Ishikawa (cell line): Measurements from ENCODE around the gene PARD3.

Source experiments
- CEBPB ChIP-seq: IDR thresholded peaks from 2 replicates; pipeline ENCODE4 v1.6.1; 2012
- CREB1 ChIP-seq: IDR thresholded peaks from 2 replicates; pipeline ENCODE4 v1.6.1; 2012; ENCODE audit warnings: low read depth
- EGR1 ChIP-seq: IDR thresholded peaks from 2 replicates; pipeline ENCODE4 v1.6.1; 2012
- EP300 ChIP-seq: IDR thresholded peaks from 2 replicates; pipeline ENCODE4 v1.6.1; 2012; ENCODE audit warnings: borderline replicate concordance
- FOXM1 ChIP-seq: IDR thresholded peaks from 2 replicates; pipeline ENCODE4 v1.6.1; 2012; ENCODE audit warnings: low read depth, borderline replicate concordance
- MAX ChIP-seq: IDR thresholded peaks from 2 replicates; pipeline ENCODE4 v1.6.1; 2012
- NFIC ChIP-seq: IDR thresholded peaks from 2 replicates; pipeline ENCODE4 v1.6.1; 2012
- RAD21 ChIP-seq: IDR thresholded peaks from 2 replicates; pipeline ENCODE4 v1.6.1; 2012; ENCODE audit warnings: low read depth
- REST ChIP-seq: IDR thresholded peaks from 2 replicates; pipeline ENCODE4 v1.6.1; 2012; ENCODE audit warnings: low read depth, mild to moderate bottlenecking
- TAF1 ChIP-seq: IDR thresholded peaks from 2 replicates; pipeline ENCODE4 v1.6.1; 2012; ENCODE audit warnings: low read depth, mild to moderate bottlenecking
- TCF12 ChIP-seq: IDR thresholded peaks from 2 replicates; pipeline ENCODE4 v1.6.1; 2012; ENCODE audit warnings: low read depth
- TEAD4 ChIP-seq: IDR thresholded peaks from 2 replicates; pipeline ENCODE4 v1.6.1; 2012
- USF1 ChIP-seq: IDR thresholded peaks from 2 replicates; pipeline ENCODE4 v1.6.1; 2012
- YY1 ChIP-seq: IDR thresholded peaks from 2 replicates; pipeline ENCODE4 v1.6.1; 2012; ENCODE audit warnings: low read depth
- ZBTB7A ChIP-seq: IDR thresholded peaks from 2 replicates; pipeline ENCODE4 v1.6.1; 2012; ENCODE audit warnings: low read depth

PARD3 gene

GRCh38 chr10:34256216-34256615 is 558.9 kb downstream of the PARD3 start:
- TF ChIP-seq TEAD4 (no peak), FOXM1 (no peak), MAX (no peak)

- TF ChIP-seq MAX = no peak
- TF ChIP-seq TEAD4 = no peak
- TF ChIP-seq EGR1 = no peak
- TF ChIP-seq USF1 = no peak
- TF ChIP-seq YY1 = no peak
- no peak for TF ChIP-seq ZBTB7A
- TF ChIP-seq TCF12 = no peak
- no peak for TF ChIP-seq TAF1
- no peak for TF ChIP-seq FOXM1
- TF ChIP-seq CREB1 = no peak
Observed at GRCh38 chr10:34255035-34255434, 560.1 kb downstream of the PARD3 start.

GRCh38 chr10:34254596-34254995 is 560.5 kb downstream of the PARD3 start:
- TF ChIP-seq NFIC (peak; percentile 62), CREB1 (no peak)

- TF ChIP-seq YY1 = no peak
- no peak for TF ChIP-seq TAF1
- TF ChIP-seq RAD21 = no peak
- TF ChIP-seq USF1 = no peak
- no peak for TF ChIP-seq CREB1
- TF ChIP-seq FOXM1 = no peak
- no peak for TF ChIP-seq EP300
- TF ChIP-seq MAX = no peak
- TF ChIP-seq CEBPB = no peak
- TF ChIP-seq TEAD4 = no peak
- no peak for TF ChIP-seq ZBTB7A
- TF ChIP-seq TCF12 = no peak
- TF ChIP-seq REST = no peak
- no peak for TF ChIP-seq NFIC
Observed at GRCh38 chr10:34252111-34252510, 563.0 kb downstream of the PARD3 start.

- TF ChIP-seq MAX (no peak), FOXM1 (no peak), TEAD4 (no peak), USF1 (no peak)
Observed at GRCh38 chr10:34251177-34251576, 563.9 kb downstream of the PARD3 start.

GRCh38 chr10:34250722-34251121 is 564.4 kb downstream of the PARD3 start:
- TF ChIP-seq NFIC (no peak), CREB1 (no peak), USF1 (no peak), TEAD4 (no peak), TAF1 (no peak), MAX (no peak), REST (no peak), FOXM1 (no peak), EP300 (no peak), TCF12 (no peak), ZBTB7A (no peak), RAD21 (no peak), CEBPB (no peak), YY1 (no peak), EGR1 (no peak)
